ENCODE data around the gene STIP1.

STIP1 gene

DNA sequence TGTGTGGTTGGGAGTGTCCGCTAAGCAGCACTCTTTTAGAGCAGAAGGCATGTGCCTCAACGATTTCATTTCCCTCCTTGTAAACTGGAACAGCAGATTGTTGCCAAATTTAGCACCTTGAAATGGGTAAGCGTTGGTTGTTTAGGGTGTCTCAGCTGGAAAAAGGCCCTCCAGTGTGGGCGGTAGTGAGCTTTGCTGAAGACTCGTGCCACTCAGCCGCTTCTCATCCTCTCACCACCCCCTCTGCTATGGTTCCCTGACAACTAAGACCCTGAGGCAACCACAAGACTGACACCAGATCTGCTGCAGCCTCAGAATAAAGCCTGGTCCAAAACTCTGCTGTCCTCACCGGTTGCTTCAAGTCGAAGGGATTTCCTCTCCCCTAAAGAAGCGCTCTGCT, 10.7 kb downstream of the STIP1 start:
- in situ Hi-C loops (cut with HindIII; ENCODE audit: low sequenced_read_pairs) = no loop called here

- in situ Hi-C loops (cut with HindIII; ENCODE audit: low sequenced_read_pairs) = no loop called here
Measured at GRCh38 chr11:64198511-64198910, 12.5 kb downstream of the STIP1 start.

DNA sequence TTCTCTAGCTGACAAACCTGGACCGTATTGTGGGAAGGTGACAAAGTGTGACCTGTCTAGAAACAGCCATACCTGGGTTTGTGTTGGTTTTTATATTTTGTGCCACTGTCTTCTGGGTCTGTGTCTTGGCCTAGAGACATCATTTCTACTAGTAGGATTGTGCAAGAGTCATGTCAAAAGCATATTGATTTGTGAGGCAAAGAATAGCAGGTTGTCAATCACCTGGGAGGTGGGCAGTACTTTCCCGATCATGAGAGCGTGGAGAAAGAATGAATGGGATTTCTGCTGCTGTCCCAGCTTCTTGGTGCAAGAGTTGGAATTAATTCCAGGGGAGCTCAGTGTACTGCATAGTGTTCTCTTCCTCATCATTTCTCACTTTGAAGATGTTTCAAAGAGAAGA, 15.6 kb downstream of the STIP1 start:
- in situ Hi-C loops (cut with HindIII; ENCODE audit: low sequenced_read_pairs) = no loop called here

GRCh38 chr11:64202992-64203391, 17.0 kb downstream of the STIP1 start:
- in situ Hi-C loops (cut with HindIII; ENCODE audit: low sequenced_read_pairs) = no loop called here

DNA sequence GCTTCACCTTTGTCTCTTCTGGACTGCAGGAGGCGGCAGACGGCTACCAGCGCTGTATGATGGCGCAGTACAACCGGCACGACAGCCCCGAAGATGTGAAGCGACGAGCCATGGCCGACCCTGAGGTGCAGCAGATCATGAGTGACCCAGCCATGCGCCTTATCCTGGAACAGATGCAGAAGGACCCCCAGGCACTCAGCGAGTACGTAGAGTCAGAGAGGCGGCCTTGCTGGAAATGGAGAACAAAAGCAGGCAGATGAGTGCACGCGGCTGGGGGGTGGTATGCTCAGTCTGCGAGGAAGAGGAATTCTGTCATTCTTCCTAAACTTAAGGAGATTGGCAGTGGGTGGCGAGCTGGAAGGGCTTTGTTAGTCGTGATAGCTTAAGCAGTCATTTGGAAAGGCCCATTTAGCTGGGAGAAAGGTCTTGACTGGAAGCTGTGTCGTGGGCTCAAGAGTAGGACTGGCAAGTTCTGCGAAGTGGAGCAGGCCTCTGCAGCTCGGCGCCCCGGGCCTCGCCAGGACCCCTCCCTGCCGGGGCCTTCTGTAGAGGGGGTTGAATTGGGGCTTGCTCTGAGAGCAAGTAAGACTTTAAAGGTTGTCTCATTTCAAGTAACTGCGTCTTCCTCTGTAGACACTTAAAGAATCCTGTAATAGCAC, 17.6 kb downstream of the STIP1 start:
- in situ Hi-C loops (cut with HindIII; ENCODE audit: low sequenced_read_pairs) = no loop called here

DNA sequence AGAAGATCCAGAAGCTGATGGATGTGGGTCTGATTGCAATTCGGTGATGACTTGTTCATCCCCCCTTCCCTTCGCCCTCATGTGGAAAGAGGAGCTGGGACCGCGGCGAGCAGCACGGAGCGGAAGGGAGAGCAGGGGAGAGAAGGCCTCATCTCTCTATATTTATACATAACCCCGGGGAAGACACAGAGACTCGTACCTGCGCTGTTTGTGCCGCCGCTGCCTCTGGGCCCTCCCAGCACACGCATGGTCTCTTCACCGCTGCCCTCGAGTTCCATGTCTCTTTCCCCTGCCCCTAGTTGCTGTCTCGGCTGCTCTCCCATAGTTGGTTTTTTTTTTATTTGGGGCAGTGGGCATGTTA, 18.1 kb downstream of the STIP1 start:
- in situ Hi-C loops (cut with HindIII; ENCODE audit: low sequenced_read_pairs) = no loop called here

DNA sequence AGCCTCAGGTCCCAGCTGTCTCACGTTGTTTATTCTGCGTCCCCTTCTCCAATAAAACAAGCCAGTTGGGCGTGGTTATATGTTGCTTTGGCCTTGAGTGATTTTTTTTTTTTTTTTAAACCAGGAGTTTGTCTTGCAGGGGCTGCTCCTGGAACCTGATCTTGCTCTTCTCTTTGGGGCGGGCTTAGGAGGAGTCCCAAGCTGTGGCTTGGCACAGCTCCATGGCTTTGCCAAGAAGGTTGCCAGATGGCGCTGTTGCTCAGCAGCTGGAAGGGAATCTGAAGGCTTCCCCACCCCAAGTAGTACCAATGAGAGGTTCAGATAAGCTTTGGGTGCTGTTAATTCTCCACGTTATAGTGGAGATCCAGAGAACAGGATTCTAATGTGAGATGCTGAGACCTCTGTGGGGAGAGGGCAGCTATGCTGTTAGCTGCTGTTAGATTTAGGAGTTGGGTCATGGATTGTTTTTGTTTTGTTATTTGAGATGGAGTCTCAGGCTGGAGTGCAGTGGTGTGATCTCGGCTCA, 18.6 kb downstream of the STIP1 start:
- in situ Hi-C loops (cut with HindIII; ENCODE audit: low sequenced_read_pairs) = no loop called here

GRCh38 chr11:64206457-64207255, 20.7 kb downstream of the STIP1 start, which contains the start of gene FERMT3:
Gene FERMT3, plus strand, starts transcription at chr11:64206721. Its CDS starts 644 bp downstream, at chr11:64207365.
- in situ Hi-C loops (cut with HindIII; ENCODE audit: low sequenced_read_pairs) = loop anchor here (5.0 kb wide), 1 partner anchor 56 kb away; no protein-coding TSS in a partner anchor

GRCh38 chr11:64207256-64208085, 21.5 kb downstream of the STIP1 start:
- in situ Hi-C loops (cut with HindIII; ENCODE audit: low sequenced_read_pairs) = loop anchor here (5.0 kb wide), 1 partner anchor 55 kb away; no protein-coding TSS in a partner anchor

GRCh38 chr11:64208086-64208795, 22.3 kb downstream of the STIP1 start:
- in situ Hi-C loops (cut with HindIII; ENCODE audit: low sequenced_read_pairs) = loop anchor here (5.0 kb wide), 1 partner anchor 54 kb away; no protein-coding TSS in a partner anchor

DNA sequence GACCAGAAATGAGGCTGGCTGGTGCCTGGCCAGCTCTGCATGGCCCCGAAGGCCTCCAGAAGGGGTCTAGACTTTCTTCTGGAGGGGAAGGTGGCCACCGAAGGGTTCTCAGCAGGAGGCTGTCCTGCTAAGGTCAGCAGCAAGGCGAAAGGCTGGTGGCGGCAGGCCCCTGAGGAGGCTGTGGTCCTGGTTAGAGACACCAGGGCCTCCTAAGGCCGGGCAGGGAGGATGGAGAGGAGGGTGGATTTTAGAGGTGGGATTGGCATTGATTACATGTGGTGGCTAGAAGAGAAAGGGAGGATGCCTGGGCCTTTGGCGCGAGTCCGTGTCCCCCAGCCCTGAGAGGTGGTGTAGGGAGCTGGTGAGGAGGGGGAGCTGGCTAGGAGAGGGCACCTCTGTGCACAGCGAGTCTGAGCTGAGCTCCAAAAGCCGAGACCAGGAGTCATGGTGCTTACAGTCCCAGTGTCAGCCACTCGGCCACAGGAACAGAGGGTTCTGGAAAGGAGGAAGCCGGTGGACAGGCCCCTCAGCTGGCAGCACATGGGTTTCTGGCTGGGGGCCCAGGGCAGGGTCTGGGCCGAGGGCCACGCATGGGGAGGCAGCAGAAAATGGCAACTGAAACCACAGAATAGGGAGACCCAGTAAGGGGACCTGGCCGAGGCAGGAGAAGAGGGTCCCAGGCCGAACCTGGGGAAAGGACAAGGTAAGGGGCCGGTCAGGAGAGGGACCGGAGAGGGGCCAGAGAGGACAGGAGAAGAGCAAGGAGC, 23.0 kb downstream of the STIP1 start:
- in situ Hi-C loops (cut with HindIII; ENCODE audit: low sequenced_read_pairs) = loop anchor here (5.0 kb wide), 1 partner anchor 53 kb away; no protein-coding TSS in a partner anchor

- in situ Hi-C loops (cut with HindIII; ENCODE audit: low sequenced_read_pairs) = loop anchor here (5.0 kb wide), 1 partner anchor 53 kb away; no protein-coding TSS in a partner anchor
Measured at GRCh38 chr11:64209563-64209843, 23.5 kb downstream of the STIP1 start.

GRCh38 chr11:64210301-64211020, 24.5 kb downstream of the STIP1 start:
- in situ Hi-C loops (cut with HindIII; ENCODE audit: low sequenced_read_pairs) = loop anchor here (5.0 kb wide), 1 partner anchor 48 kb away; no protein-coding TSS in a partner anchor

DNA sequence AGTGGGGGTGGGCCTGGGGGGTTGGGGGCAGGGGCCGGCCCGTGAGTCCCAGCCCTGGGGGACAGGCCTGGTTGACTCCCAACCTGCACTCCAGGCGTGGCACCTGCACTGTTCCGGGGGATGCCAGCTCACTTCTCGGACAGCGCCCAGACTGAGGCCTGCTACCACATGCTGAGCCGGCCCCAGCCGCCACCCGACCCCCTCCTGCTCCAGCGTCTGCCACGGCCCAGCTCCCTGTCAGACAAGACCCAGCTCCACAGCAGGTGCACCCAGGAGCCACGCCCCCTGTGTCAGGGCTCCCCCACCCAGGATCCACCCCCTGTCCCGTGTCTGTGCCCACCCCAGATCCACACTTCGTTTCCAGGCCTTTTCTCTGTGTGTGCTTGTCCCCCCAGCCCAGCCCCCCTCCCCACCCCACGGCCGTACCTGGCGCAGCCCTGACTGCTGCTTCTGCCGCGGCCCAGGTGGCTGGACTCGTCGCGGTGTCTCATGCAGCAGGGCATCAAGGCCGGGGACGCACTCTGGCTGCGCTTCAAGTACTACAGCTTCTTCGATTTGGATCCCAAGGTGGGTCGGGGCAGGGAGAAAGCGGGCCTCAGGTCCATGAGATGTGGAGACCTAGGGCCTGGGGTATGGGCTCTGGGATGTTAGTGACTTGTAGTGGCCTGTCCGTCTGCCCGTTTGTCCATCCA, 25.4 kb downstream of the STIP1 start:
- in situ Hi-C loops (cut with HindIII; ENCODE audit: low sequenced_read_pairs) = loop anchor here (5.0 kb wide), 1 partner anchor 49 kb away; no protein-coding TSS in a partner anchor

- in situ Hi-C loops (cut with HindIII; ENCODE audit: low sequenced_read_pairs) = loop anchor here (5.0 kb wide), 1 partner anchor 90 kb away; the partner anchor contains the start of gene ESRRA
Measured at GRCh38 chr11:64216879-64217278, 30.9 kb downstream of the STIP1 start.

GRCh38 chr11:64218628-64219353, 32.8 kb downstream of the STIP1 start:
- in situ Hi-C loops (cut with HindIII; ENCODE audit: low sequenced_read_pairs) = loop anchor here (5.0 kb wide), 1 partner anchor 89 kb away; the partner anchor contains the start of gene ESRRA

DNA sequence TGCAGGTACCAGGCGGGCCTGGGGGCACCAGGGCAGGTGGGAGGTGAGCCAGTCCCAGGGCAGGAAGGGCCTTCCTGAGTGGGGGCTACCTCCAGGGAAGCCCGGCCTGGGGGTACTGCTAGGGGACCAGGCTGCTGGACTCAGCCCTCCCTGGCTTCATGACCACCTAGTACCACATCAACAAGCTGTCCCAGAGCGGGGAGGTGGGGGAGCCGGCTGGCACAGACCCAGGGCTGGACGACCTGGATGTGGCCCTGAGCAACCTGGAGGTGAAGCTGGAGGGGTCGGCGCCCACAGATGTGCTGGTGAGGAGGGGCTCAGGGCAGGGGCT, 33.3 kb downstream of the STIP1 start:
- in situ Hi-C loops (cut with HindIII; ENCODE audit: low sequenced_read_pairs) = loop anchor here (5.0 kb wide), 1 partner anchor 88 kb away; the partner anchor contains the start of gene ESRRA
